ENCODE data around the gene ARL6IP4. TPM values are rescaled to one million over a fixed set of nuclear protein-coding genes. Genes with fewer than 3 reads are reported as not detected.
A peak's percentile ranks its signal among the peaks of the same experiment; 100 is the strongest.

ARL6IP4 gene
- total and polyA plus RNA-seq, 7 donors, result 113 to 193 (median 130) TPM

DNA sequence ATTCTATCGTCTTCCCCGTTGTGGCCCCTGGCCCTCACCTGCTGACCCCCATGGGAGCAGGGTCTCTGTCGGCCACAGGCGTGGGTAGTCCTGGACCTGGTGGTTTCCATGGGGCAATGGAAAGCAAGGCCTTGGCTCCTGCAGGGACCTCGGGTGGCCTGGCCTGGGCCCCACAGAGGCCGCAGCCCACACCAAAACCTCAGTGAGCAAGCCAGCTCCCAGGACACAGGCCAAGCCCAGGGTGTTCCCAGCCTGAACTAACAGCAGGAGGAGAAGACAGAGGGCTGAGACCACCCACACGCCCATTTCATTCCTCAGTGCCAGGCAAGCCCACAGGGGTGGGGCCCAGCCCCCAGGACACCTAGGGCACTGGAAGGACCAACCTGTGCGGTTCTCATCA, 31.1 kb upstream of the ARL6IP4 start:
- no peak overlapping the region for H3K27ac ChIP-seq

DNA sequence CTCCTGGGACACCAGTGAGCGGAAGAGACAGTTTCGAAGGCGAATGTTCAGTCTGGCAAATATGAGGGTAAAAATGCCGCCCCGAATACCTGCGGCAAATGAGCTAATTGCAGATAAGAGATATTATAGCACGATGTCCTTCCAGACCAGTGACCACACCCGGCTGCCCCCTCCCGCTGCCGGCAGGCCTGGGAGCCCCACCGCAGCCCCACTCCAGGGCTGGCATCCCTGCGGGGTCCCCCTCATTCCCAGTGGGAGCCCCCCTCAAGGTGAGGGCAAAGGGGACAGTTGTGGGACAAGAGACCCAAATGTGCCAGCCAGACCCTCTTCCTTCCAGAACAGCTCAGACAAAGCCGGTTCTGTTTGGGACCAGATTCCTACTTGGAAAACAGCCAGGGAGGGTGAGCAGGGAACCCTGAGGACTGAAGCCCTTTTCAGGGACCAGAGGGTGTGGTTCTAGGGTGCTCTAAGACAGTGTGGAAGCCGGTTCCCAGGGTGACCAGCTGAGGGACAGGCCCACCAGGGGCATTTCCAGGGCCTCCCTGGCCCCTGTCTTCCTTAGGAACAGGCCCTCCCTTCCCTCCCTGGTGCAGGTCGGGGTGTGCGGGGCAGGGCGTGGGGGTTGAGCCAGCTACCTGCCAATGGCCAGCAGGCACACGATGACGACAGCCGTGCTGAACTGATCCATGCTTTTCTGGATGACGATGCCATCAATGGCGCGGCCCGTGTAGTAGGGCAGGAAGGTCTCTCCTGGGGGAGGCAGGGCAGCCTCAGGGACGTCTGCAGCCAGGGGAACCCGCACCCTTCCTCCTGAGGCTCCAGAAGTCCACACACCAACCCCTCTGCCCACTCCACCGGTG, 30.4 kb upstream of the ARL6IP4 start:
- no peak overlapping the region for H3K4me3 ChIP-seq
- no peak overlapping the region for H3K27ac ChIP-seq
- ATAC-seq (no peak), DNase-seq (no peak)
- no peaks in the 10 kb centered on the region for H3K27me3 ChIP-seq (ENCODE audit: insufficient read depth in 3 of 3, low read length in 2 of 3)
- H3K9me3 ChIP-seq, result no peaks in the 10 kb centered on the region
- intact Hi-C loops (cut with DNase I), result no loop called here
- WGBS, 3 donors, result 86 to 90% (median 86%) methylated on average over 24 to 27 of the region's 27 CpGs
- no peaks in the 10 kb centered on the region for H3K36me3 ChIP-seq (ENCODE audit: insufficient read depth in 1 of 2, low read depth in 1 of 2)
- TF ChIP-seq CTCF (IDR thresholded peaks at IDR 0.05), result no peak
- H3K4me1 ChIP-seq, result peaks cover 4% of the 10 kb centered on the region

More for the DNA sequence above, 31.1 kb upstream of the ARL6IP4 start:
- H3K4me1 ChIP-seq, result peaks cover 4% of the 10 kb centered on the region
- ATAC-seq, result no peak
- intact Hi-C loops (cut with DNase I), result no loop called here
- H3K4me3 ChIP-seq, result no peak overlapping the region
- no peaks in the 10 kb centered on the region for H3K27me3 ChIP-seq (ENCODE audit: insufficient read depth in 3 of 3, low read length in 2 of 3)
- no peak for TF ChIP-seq CTCF (IDR thresholded peaks at IDR 0.05)
- DNase-seq, result peak in 1 of 2 donors; percentile 47
- no peaks in the 10 kb centered on the region for H3K9me3 ChIP-seq
- WGBS, 3 donors, result 76 to 84% (median 84%) methylated on average over 8 of the region's 8 CpGs
- H3K36me3 ChIP-seq (ENCODE audit: insufficient read depth in 1 of 2, low read depth in 1 of 2), result no peaks in the 10 kb centered on the region

GRCh38 chr12:122951406-122951805, 29.1 kb upstream of the ARL6IP4 start:
- intact Hi-C loops (cut with DNase I), result no loop called here
- 87 to 91% (median 88%) methylated on average over 9 of the region's 9 CpGs for WGBS, 3 donors
- H3K9me3 ChIP-seq, result no peaks in the 10 kb centered on the region
- H3K36me3 ChIP-seq (ENCODE audit: insufficient read depth in 1 of 2, low read depth in 1 of 2), result no peaks in the 10 kb centered on the region
- DNase-seq (no peak), ATAC-seq (no peak)
- H3K27me3 ChIP-seq (ENCODE audit: insufficient read depth in 3 of 3, low read length in 2 of 3), result no peaks in the 10 kb centered on the region
- no peak overlapping the region for H3K4me3 ChIP-seq
- H3K4me1 ChIP-seq, result peaks cover 4% of the 10 kb centered on the region
- no peak for TF ChIP-seq CTCF (IDR thresholded peaks at IDR 0.05)
- no peak overlapping the region for H3K27ac ChIP-seq

DNA sequence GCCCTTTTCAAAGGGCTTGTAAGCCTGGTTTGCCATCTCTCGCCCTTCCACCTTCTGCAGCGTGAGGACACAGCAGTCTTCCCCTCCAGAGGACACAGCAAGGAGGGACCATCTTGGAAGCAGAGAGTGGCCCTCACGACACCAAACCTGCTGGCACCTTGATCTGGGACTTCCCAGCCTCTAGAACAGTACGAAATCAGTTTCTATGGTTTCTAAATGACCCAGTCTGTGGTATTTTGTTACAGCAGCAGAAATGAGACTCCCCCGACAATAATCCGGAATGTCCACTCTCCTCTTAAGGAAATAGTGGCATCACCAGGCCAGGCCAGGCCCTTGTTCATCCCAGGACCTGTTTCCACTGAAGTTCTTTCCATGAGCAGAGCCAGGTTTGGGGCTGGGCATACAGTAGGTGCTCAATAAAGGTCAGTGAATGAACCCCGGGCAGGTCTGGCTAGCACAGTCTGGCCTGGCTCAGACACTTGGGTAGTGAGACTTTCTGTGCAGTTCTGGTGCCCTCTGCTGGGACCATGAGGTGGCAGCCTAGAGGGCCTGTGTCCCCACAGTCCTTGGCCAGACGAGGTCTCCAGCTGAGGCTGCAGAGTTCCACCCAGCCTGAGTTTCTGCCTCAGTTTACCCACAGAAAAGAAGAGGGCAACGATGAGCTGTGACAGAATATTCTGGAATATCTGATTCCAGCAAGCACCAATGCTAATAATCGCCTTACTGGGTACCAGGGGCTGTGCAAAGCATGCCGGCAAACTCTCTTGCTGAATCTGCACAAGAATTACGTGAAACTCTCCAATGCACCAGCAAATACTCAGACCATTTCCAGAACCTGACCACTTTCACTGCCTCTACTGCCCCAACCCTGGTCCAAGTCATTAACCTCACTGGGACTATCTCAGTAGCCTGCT, 28.2 kb upstream of the ARL6IP4 start:
- ATAC-seq (peak; percentile 93 to 98 (median 96)), DNase-seq (peak; percentile 73 to 86)
- Histone ChIP-seq H3K27me3 (ENCODE audit: insufficient read depth in 3 of 3, low read length in 2 of 3) (no peaks in the 10 kb centered on the region), H3K4me1 (no peaks in the 10 kb centered on the region), H3K27ac (no peak overlapping the region), H3K4me3 (no peak overlapping the region), H3K36me3 (ENCODE audit: insufficient read depth in 1 of 2, low read depth in 1 of 2) (no peaks in the 10 kb centered on the region), H3K9me3 (no peaks in the 10 kb centered on the region)
- WGBS, 3 donors, result 64 to 73% (median 66%) methylated on average over 12 of the region's 12 CpGs
- TF ChIP-seq CTCF (IDR thresholded peaks at IDR 0.05), result peak; percentile 90
- intact Hi-C loops (cut with DNase I), result loop anchor here (1.0 to 2.0 kb wide), 3 partner anchors 91 to 159 kb away; no protein-coding TSS in a partner anchor

Measured in psoas muscle (tissue), 8 donors.